ENCODE measurements around the gene HOOK2. TPM values are rescaled to one million over a fixed set of nuclear protein-coding genes. Genes with fewer than 3 reads are reported as not detected.

The HOOK2 gene
- total RNA-seq, 3 donors from 2014 or later, result 52.2 to 91.9 (median 69.0) TPM

DNA sequence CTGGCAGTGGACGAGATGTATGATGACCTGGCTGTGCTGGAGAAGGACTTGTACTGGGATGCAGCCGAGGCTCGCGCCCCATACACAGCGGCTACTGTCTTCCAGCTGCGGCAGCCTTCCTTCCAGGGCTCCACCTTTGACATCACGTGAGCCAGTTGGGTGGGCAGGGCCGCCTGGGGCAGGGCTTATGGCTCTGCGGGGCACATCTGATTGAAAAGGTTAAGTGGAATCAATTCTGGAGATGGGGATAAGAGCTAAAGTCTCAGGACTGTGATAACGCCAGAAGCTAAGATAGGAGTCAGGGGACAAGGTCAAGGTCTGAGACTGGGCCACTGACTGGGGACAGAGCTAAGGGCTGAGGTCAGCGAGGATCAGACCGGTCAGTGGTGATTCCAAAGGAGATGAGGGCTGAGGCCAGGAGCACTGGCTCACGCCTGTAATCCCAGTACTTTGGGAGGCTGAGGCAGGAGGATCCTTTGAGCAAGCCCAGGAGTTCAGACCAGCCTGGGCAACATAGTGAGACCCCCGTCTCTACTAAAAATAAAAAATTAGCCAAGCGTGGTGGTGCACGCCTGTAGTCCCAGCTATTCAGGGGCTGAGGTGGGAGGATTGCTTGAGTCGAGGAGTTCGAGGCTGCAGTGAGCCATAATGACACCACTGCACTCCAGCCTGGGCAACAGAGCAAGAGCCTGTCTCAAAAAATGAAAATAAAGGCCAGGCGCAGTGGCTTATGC is 19.0 kb downstream of the HOOK2 start:
- H3K9me3 ChIP-seq, result no peaks in the 10 kb centered on the region
- TF ChIP-seq, protein P1, sequence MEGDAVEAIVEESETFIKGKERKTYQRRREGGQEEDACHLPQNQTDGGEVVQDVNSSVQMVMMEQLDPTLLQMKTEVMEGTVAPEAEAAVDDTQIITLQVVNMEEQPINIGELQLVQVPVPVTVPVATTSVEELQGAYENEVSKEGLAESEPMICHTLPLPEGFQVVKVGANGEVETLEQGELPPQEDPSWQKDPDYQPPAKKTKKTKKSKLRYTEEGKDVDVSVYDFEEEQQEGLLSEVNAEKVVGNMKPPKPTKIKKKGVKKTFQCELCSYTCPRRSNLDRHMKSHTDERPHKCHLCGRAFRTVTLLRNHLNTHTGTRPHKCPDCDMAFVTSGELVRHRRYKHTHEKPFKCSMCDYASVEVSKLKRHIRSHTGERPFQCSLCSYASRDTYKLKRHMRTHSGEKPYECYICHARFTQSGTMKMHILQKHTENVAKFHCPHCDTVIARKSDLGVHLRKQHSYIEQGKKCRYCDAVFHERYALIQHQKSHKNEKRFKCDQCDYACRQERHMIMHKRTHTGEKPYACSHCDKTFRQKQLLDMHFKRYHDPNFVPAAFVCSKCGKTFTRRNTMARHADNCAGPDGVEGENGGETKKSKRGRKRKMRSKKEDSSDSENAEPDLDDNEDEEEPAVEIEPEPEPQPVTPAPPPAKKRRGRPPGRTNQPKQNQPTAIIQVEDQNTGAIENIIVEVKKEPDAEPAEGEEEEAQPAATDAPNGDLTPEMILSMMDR (IDR thresholded peaks at IDR 0.05), result no peak
- DNase-seq, result no peak
- intact Hi-C loops (cut with DNase I, micrococcal nuclease), result loop anchor here in 1 of 2 donors (5.0 kb wide), 1 partner anchor 49 kb away; no protein-coding TSS in a partner anchor
- H3K4me1 ChIP-seq (ENCODE audit: low read depth), result peaks cover 7% of the 10 kb centered on the region
- H3K4me3 ChIP-seq, result no peak overlapping the region
- no peak for ATAC-seq
- H3K36me3 ChIP-seq (ENCODE audit: low read depth), result no peaks in the 10 kb centered on the region

GRCh38 chr19:12754465-12755196 is 20.7 kb downstream of the HOOK2 start:
- intact Hi-C loops (cut with DNase I, micrococcal nuclease), result loop anchor here in 1 of 2 donors (5.0 kb wide), 1 partner anchor 47 kb away; no protein-coding TSS in a partner anchor
- Histone ChIP-seq H3K36me3 (ENCODE audit: low read depth) (no peaks in the 10 kb centered on the region), H3K4me1 (ENCODE audit: low read depth) (peaks cover 19% of the 10 kb centered on the region), H3K4me3 (no peak overlapping the region), H3K9me3 (no peaks in the 10 kb centered on the region)
- DNase-seq, result no peak
- TF ChIP-seq, protein P1 (IDR thresholded peaks at IDR 0.05), result no peak
- no peak for ATAC-seq

- no peaks in the 10 kb centered on the region for H3K36me3 ChIP-seq (ENCODE audit: low read depth)
- intact Hi-C loops (cut with DNase I, micrococcal nuclease), result no loop called here
- H3K9me3 ChIP-seq, result no peaks in the 10 kb centered on the region
- H3K4me3 ChIP-seq, result no peak overlapping the region
- TF ChIP-seq, protein P1 (IDR thresholded peaks at IDR 0.05), result no peak
- ATAC-seq (no peak), DNase-seq (no peak)
- peaks cover 14% of the 10 kb centered on the region for H3K4me1 ChIP-seq (ENCODE audit: low read depth)
Measured at GRCh38 chr19:12752056-12752781, 23.1 kb downstream of the HOOK2 start.

GRCh38 chr19:12751635-12752034 is 23.7 kb downstream of the HOOK2 start, which contains the start of gene BEST2:
Gene BEST2, plus strand, starts transcription at chr19:12751791. Its CDS starts 802 bp downstream, at chr19:12752593.
- peaks cover 13% of the 10 kb centered on the region for H3K4me1 ChIP-seq (ENCODE audit: low read depth)
- intact Hi-C loops (cut with DNase I, micrococcal nuclease), result no loop called here
- ATAC-seq (peak; percentile 44), DNase-seq (peak in 1 of 3 donors; percentile 50)
- H3K9me3 ChIP-seq, result no peaks in the 10 kb centered on the region
- TF ChIP-seq, protein P1 (IDR thresholded peaks at IDR 0.05), result no peak
- no peaks in the 10 kb centered on the region for H3K36me3 ChIP-seq (ENCODE audit: low read depth)
- no peak within 1 kb of the TSS for H3K4me3 ChIP-seq

GRCh38 chr19:12750851-12751250 is 24.5 kb downstream of the HOOK2 start:
- Histone ChIP-seq H3K9me3 (no peaks in the 10 kb centered on the region), H3K36me3 (ENCODE audit: low read depth) (no peaks in the 10 kb centered on the region), H3K4me3 (no peak overlapping the region), H3K4me1 (ENCODE audit: low read depth) (peaks cover 13% of the 10 kb centered on the region)
- intact Hi-C loops (cut with DNase I, micrococcal nuclease), result no loop called here
- TF ChIP-seq, protein P1 (IDR thresholded peaks at IDR 0.05), result no peak
- DNase-seq (no peak), ATAC-seq (peak; percentile 1)
